ENCODE data around the gene AKR7A3. TPM values are rescaled to one million over a fixed set of nuclear protein-coding genes. Genes with fewer than 3 reads are reported as not detected.
A peak's percentile ranks its signal among the peaks of the same experiment; 100 is the strongest.

The AKR7A3 gene
- total and polyA plus RNA-seq, 9 of the 15 experiments (the other 6 are each of a cell fraction or from before 2014, with no cell fraction given): 0.04 to 1.5 (median 0.44) TPM; not detected in 1

GRCh38 chr1:19325958-19326747 is 37.6 kb upstream of the AKR7A3 start:
- Histone ChIP-seq H3K9me3 (replicated peaks; ENCODE audit: control insufficient read depth, insufficient read depth, low read depth, low read length) (no peaks in the 10 kb centered on the region), H3K4me2 (ENCODE audit: insufficient read depth, low read length) (peak overlapping the region; percentile 58), H3K9me1 (ENCODE audit: control insufficient read depth, insufficient read depth, low read length) (peaks cover 20% of the 10 kb centered on the region), H3K9ac (ENCODE audit: insufficient read depth in 1 of 2, low read depth in 2 of 2, low read length in 2 of 2) (peak overlapping the region; percentile 46 to 88), H3K79me2 (ENCODE audit: control insufficient read depth, insufficient read depth, low read length) (no peaks in the 10 kb centered on the region), H3K27me3 (ENCODE audit: control insufficient read depth in 2 of 2, insufficient read depth in 2 of 2, low read length in 2 of 2) (no peaks in the 10 kb centered on the region), H2AFZ (ENCODE audit: low read depth, low read length) (no peak overlapping the region), H4K20me1 (replicated peaks; ENCODE audit: control insufficient read depth, insufficient read depth, low read length) (peaks cover 30% of the 10 kb centered on the region), H3K27ac (ENCODE audit: extremely low read depth, low read depth, low read length) (peak overlapping the region; percentile 82), H3K36me3 (ENCODE audit: control insufficient read depth, insufficient read depth, low read length) (peaks cover 62% of the 10 kb centered on the region; the same call in 2 of the 3 replicates), H3K4me3 (no peak overlapping the region), H3K4me1 (replicated peaks in 1 of 2; ENCODE audit: control insufficient read depth in 2 of 2, insufficient read depth in 2 of 2, low read length in 2 of 2) (peaks cover 16 to 42% of the 10 kb centered on the region in 2 experiments)
- POLR2A ChIA-PET: interaction anchor here (0.5 to 1.8 kb wide), 4 partner anchors 10 to 512 kb away, joined by 3 to 10 read pairs (median 4); no protein-coding TSS in a partner anchor
- FAIRE-seq: no peak
- no TSS peak for BruUV-seq (replicated peaks)
- DNase-seq (ENCODE audit: extremely low read depth in 1 of 4, low spot score in 3 of 4): peak in 2 of 4 experiments; percentile 46 to 53
- CTCF ChIA-PET (ENCODE audit: low intra/inter-chr PET ratio): no interaction called here
- in situ Hi-C loops (cut with MboI) (no loop called here), intact Hi-C loops (cut with micrococcal nuclease) (no loop called here)
- no peak for ATAC-seq
- 72% methylated on average over 30 of the region's 32 CpGs for WGBS (ENCODE audit: insufficient coverage, low coverage, missing lambda C conversion rate)
- TF ChIP-seq ZNF586 (CRISPR knock-in tag; conservative IDR thresholded peaks at IDR 0.05): no peak
- TF ChIP-seq SAFB (IDR thresholded peaks at IDR 0.05; ENCODE audit: borderline replicate concordance, low read depth, low read length): no peak; the same call in 1 of the 2 replicates
- TF ChIP-seq ELK3 (CRISPR knock-in tag; IDR thresholded peaks at IDR 0.05): no peak
- TF ChIP-seq IRF1 (CRISPR knock-in tag; IDR thresholded peaks at IDR 0.05; ENCODE audit: borderline replicate concordance): no peak
- TF ChIP-seq, protein P1, sequence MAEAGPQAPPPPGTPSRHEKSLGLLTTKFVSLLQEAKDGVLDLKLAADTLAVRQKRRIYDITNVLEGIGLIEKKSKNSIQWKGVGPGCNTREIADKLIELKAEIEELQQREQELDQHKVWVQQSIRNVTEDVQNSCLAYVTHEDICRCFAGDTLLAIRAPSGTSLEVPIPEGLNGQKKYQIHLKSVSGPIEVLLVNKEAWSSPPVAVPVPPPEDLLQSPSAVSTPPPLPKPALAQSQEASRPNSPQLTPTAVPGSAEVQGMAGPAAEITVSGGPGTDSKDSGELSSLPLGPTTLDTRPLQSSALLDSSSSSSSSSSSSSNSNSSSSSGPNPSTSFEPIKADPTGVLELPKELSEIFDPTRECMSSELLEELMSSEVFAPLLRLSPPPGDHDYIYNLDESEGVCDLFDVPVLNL (CRISPR knock-in tag; IDR thresholded peaks at IDR 0.05; ENCODE audit: low read depth): 0 out of 2 replicates have a peak, but pooled peaks have one; percentile 33
- peak; percentile 80 for TF ChIP-seq HDAC2 (IDR thresholded peaks at IDR 0.05)
- TF ChIP-seq MAFF (IDR thresholded peaks at IDR 0.05; ENCODE audit: low read length): no peak
- no peak for TF ChIP-seq RUNX1 (IDR thresholded peaks at IDR 0.05; ENCODE audit: low read depth)
- TF ChIP-seq BRF2 (IDR thresholded peaks at IDR 0.05; ENCODE audit: borderline replicate concordance, insufficient read depth, insufficient read length): no peak
- 0 out of 2 replicates have a peak, but pooled peaks have one; percentile 10 for TF ChIP-seq TOE1 (IDR thresholded peaks at IDR 0.05; ENCODE audit: borderline replicate concordance)
- TF ChIP-seq TOE1 (CRISPR knock-in tag; IDR thresholded peaks at IDR 0.05; ENCODE audit: borderline replicate concordance, low read depth): no peak
- TF ChIP-seq, protein P2, sequence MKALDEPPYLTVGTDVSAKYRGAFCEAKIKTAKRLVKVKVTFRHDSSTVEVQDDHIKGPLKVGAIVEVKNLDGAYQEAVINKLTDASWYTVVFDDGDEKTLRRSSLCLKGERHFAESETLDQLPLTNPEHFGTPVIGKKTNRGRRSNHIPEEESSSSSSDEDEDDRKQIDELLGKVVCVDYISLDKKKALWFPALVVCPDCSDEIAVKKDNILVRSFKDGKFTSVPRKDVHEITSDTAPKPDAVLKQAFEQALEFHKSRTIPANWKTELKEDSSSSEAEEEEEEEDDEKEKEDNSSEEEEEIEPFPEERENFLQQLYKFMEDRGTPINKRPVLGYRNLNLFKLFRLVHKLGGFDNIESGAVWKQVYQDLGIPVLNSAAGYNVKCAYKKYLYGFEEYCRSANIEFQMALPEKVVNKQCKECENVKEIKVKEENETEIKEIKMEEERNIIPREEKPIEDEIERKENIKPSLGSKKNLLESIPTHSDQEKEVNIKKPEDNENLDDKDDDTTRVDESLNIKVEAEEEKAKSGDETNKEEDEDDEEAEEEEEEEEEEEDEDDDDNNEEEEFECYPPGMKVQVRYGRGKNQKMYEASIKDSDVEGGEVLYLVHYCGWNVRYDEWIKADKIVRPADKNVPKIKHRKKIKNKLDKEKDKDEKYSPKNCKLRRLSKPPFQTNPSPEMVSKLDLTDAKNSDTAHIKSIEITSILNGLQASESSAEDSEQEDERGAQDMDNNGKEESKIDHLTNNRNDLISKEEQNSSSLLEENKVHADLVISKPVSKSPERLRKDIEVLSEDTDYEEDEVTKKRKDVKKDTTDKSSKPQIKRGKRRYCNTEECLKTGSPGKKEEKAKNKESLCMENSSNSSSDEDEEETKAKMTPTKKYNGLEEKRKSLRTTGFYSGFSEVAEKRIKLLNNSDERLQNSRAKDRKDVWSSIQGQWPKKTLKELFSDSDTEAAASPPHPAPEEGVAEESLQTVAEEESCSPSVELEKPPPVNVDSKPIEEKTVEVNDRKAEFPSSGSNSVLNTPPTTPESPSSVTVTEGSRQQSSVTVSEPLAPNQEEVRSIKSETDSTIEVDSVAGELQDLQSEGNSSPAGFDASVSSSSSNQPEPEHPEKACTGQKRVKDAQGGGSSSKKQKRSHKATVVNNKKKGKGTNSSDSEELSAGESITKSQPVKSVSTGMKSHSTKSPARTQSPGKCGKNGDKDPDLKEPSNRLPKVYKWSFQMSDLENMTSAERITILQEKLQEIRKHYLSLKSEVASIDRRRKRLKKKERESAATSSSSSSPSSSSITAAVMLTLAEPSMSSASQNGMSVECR (CRISPR knock-in tag; IDR thresholded peaks at IDR 0.05): peak; percentile 4; the same call in 1 of the 2 replicates

Data from K562 (cell line).